ENCODE results near the gene CCNF. TPM values are rescaled to one million over a fixed set of nuclear protein-coding genes. Genes with fewer than 3 reads are reported as not detected.
A peak's percentile ranks its signal among the peaks of the same experiment; 100 is the strongest.
"Not testable (repeated sequence)": the region's sequence is repeated elsewhere in the genome, so short reads cannot be mapped to it uniquely, and the experiment has no call there.

CCNF gene
- total RNA-seq, 1 donor from 2014 or later: 3.9 TPM

- FAIRE-seq (no peak), DNase-seq (ENCODE audit: low read depth) (peak; percentile 63)
- Histone ChIP-seq H3K27me3 (ENCODE audit: control insufficient read depth, insufficient read depth, low read length) (no peaks in the 10 kb centered on the region), H3K36me3 (ENCODE audit: control insufficient read depth, insufficient read depth, low read length) (peaks cover 7% of the 10 kb centered on the region), H3K4me3 (ENCODE audit: low read depth, low read length) (peak overlapping the region; percentile 65)
- peak; percentile 22 for TF ChIP-seq CTCF (IDR thresholded peaks at IDR 0.05; ENCODE audit: insufficient read depth, low read length, severe bottlenecking)
Measured at GRCh38 chr16:2429771-2430663, 770 bp downstream of the CCNF start.

GRCh38 chr16:2432286-2432685 lies 3.0 kb downstream of the CCNF start:
- no peak for DNase-seq (ENCODE audit: low read depth)
- no peak overlapping the region for H3K4me3 ChIP-seq (ENCODE audit: low read depth, low read length)

GRCh38 chr16:2432801-2433505 lies 3.7 kb downstream of the CCNF start:
- Histone ChIP-seq H3K27me3 (ENCODE audit: control insufficient read depth, insufficient read depth, low read length) (no peaks in the 10 kb centered on the region), H3K36me3 (ENCODE audit: control insufficient read depth, insufficient read depth, low read length) (peaks cover 14% of the 10 kb centered on the region), H3K4me3 (ENCODE audit: low read depth, low read length) (no peak overlapping the region)
- no peak for TF ChIP-seq CTCF (IDR thresholded peaks at IDR 0.05; ENCODE audit: insufficient read depth, low read length, severe bottlenecking)
- no peak for FAIRE-seq
- no peak for DNase-seq (ENCODE audit: low read depth)

More at GRCh38 chr16:2432286-2432685, 3.0 kb downstream of the CCNF start:
- no peaks in the 10 kb centered on the region for H3K27me3 ChIP-seq (ENCODE audit: control insufficient read depth, insufficient read depth, low read length)
- no peak for TF ChIP-seq CTCF (IDR thresholded peaks at IDR 0.05; ENCODE audit: insufficient read depth, low read length, severe bottlenecking)
- peaks cover 10% of the 10 kb centered on the region for H3K36me3 ChIP-seq (ENCODE audit: control insufficient read depth, insufficient read depth, low read length)
- no peak for FAIRE-seq

- H3K4me3 ChIP-seq (ENCODE audit: low read depth, low read length); FAIRE-seq; H3K27me3 ChIP-seq (ENCODE audit: control insufficient read depth, insufficient read depth, low read length); DNase-seq (ENCODE audit: low read depth): not testable (repeated sequence)
- H3K36me3 ChIP-seq (ENCODE audit: control insufficient read depth, insufficient read depth, low read length): peaks cover 21% of the 10 kb centered on the region
Measured at GRCh38 chr16:2435236-2435635, 6.0 kb downstream of the CCNF start.

GRCh38 chr16:2436110-2436509 lies 6.9 kb downstream of the CCNF start:
- FAIRE-seq (no peak), DNase-seq (ENCODE audit: low read depth) (peak; percentile 65)
- Histone ChIP-seq H3K4me3 (ENCODE audit: low read depth, low read length) (no peak overlapping the region), H3K27me3 (ENCODE audit: control insufficient read depth, insufficient read depth, low read length) (no peaks in the 10 kb centered on the region), H3K36me3 (ENCODE audit: control insufficient read depth, insufficient read depth, low read length) (peaks cover 21% of the 10 kb centered on the region)
- no peak for TF ChIP-seq CTCF (IDR thresholded peaks at IDR 0.05; ENCODE audit: insufficient read depth, low read length, severe bottlenecking)

GRCh38 chr16:2437032-2437790 lies 8.0 kb downstream of the CCNF start:
- no peak for DNase-seq (ENCODE audit: low read depth)
- FAIRE-seq: no peak
- peaks cover 21% of the 10 kb centered on the region for H3K36me3 ChIP-seq (ENCODE audit: control insufficient read depth, insufficient read depth, low read length)
- H3K27me3 ChIP-seq (ENCODE audit: control insufficient read depth, insufficient read depth, low read length): no peaks in the 10 kb centered on the region
- no peak overlapping the region for H3K4me3 ChIP-seq (ENCODE audit: low read depth, low read length)
- TF ChIP-seq CTCF (IDR thresholded peaks at IDR 0.05; ENCODE audit: insufficient read depth, low read length, severe bottlenecking): no peak
